Measurements from ENCODE around the gene ZNF691.
"Not testable (repeated sequence)": the region's sequence is repeated elsewhere in the genome, so short reads cannot be mapped to it uniquely, and the experiment has no call there.

ZNF691 gene

GRCh38 chr1:42833981-42834380, 12.4 kb upstream of the ZNF691 start:
- no peak for DNase-seq

- no peak for DNase-seq
Observed at GRCh38 chr1:42834803-42835202, 11.6 kb upstream of the ZNF691 start.

GRCh38 chr1:42835422-42835821, 11.0 kb upstream of the ZNF691 start:
- no peak for DNase-seq

GRCh38 chr1:42837709-42838108, 8.7 kb upstream of the ZNF691 start:
- DNase-seq: no peak

GRCh38 chr1:42838482-42839190, 7.8 kb upstream of the ZNF691 start:
- no peak for DNase-seq

GRCh38 chr1:42841010-42841409, 5.4 kb upstream of the ZNF691 start:
- DNase-seq: no peak

- no peak for DNase-seq
Observed at GRCh38 chr1:42841440-42842147, 4.8 kb upstream of the ZNF691 start.

- no peak for DNase-seq
Observed at GRCh38 chr1:42844592-42845140, 1.7 kb upstream of the ZNF691 start.

- no peak for DNase-seq
Observed at GRCh38 chr1:42845193-42845592, 1.2 kb upstream of the ZNF691 start.

- DNase-seq: no peak
Observed at GRCh38 chr1:42845866-42846256, 552 bp upstream of the ZNF691 start.

GRCh38 chr1:42847111-42847595, 740 bp downstream of the ZNF691 start:
- DNase-seq: no peak

- no peak for DNase-seq
Observed at GRCh38 chr1:42847721-42848460, 1.5 kb downstream of the ZNF691 start.

- DNase-seq: no peak
Observed at GRCh38 chr1:42848823-42849537, 2.6 kb downstream of the ZNF691 start.

- no peak for DNase-seq
Observed at GRCh38 chr1:42849944-42850343, 3.5 kb downstream of the ZNF691 start.

- no peak for DNase-seq
Observed at GRCh38 chr1:42851420-42851819, 5.0 kb downstream of the ZNF691 start.

GRCh38 chr1:42851960-42852607, 5.7 kb downstream of the ZNF691 start:
- no peak for DNase-seq

- DNase-seq: no peak
Observed at GRCh38 chr1:42852608-42852980, 6.2 kb downstream of the ZNF691 start.

- DNase-seq: no peak
Observed at GRCh38 chr1:42853116-42853884, 6.9 kb downstream of the ZNF691 start.

- not testable (repeated sequence) for DNase-seq
Observed at GRCh38 chr1:42856554-42856953, 10.1 kb downstream of the ZNF691 start.

- not testable (repeated sequence) for DNase-seq
Observed at GRCh38 chr1:42859366-42859765, 13.0 kb downstream of the ZNF691 start.

GRCh38 chr1:42860339-42861013, 14.1 kb downstream of the ZNF691 start:
- no peak for DNase-seq

All from activated CD8-positive, alpha-beta memory T cell treated with anti-CD3 and anti-CD28 coated beads, Interleukin-2, amount 50 U/mL, for 4 hours (primary cell).